Lower leg skin (tissue), 3 donors: ENCODE data around the gene NCKAP5.

Experiments used
- POLR2A ChIP-seq, 2 donors: fragments of 450-650 bp; IDR thresholded peaks; one replicate each; pipeline ENCODE4 v1.6.1; 2016 to 2017; ENCODE audit warnings: antibody characterized with exemption in 2 of 2, mild to moderate bottlenecking in 1 of 2, moderate library complexity in 1 of 2
- TF ChIP-seq, protein P1 (sequence below), 3 donors: fragments of 450-650 bp; IDR thresholded peaks; one replicate each; pipeline ENCODE4 v1.5.1; 2016; ENCODE audit warnings: antibody characterized with exemption in 3 of 3, mild to moderate bottlenecking in 3 of 3, moderate library complexity in 2 of 3

DNA sequence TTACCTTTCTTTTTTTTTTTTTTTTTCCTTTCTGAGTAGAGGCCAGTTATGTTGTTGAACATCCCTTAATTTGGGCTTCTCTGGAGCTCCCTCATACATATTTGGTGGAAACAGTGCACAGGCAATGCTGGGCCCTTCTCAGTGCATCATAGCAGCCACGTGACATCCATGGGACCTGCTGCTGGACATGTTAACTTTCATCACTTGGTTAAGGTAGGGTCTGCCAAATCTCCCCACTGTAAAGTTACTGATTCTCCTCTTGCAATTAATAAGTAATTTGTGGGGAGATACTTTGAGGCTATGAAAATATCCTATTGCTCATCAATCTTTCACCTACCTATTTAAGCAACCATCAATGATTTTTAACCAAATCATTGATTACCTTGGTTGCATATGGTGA, 686.7 kb downstream of the NCKAP5 start:
- TF ChIP-seq, protein P1, sequence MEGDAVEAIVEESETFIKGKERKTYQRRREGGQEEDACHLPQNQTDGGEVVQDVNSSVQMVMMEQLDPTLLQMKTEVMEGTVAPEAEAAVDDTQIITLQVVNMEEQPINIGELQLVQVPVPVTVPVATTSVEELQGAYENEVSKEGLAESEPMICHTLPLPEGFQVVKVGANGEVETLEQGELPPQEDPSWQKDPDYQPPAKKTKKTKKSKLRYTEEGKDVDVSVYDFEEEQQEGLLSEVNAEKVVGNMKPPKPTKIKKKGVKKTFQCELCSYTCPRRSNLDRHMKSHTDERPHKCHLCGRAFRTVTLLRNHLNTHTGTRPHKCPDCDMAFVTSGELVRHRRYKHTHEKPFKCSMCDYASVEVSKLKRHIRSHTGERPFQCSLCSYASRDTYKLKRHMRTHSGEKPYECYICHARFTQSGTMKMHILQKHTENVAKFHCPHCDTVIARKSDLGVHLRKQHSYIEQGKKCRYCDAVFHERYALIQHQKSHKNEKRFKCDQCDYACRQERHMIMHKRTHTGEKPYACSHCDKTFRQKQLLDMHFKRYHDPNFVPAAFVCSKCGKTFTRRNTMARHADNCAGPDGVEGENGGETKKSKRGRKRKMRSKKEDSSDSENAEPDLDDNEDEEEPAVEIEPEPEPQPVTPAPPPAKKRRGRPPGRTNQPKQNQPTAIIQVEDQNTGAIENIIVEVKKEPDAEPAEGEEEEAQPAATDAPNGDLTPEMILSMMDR (IDR thresholded peaks at IDR 0.05), result no peak
- no peak for TF ChIP-seq POLR2A (IDR thresholded peaks at IDR 0.05)
